HG03354 (cell line): ENCODE data around the gene TMIGD3.

ENCODE experiments used
- ATAC-seq: cut with Tn5 transposase; IDR thresholded peaks from one replicate; pipeline ENCODE4 v1.9.1; 2021; ENCODE audit warnings: mild to moderate bottlenecking; ENCODE audit not compliant: unreplicated experiment, poor library complexity, severe bottlenecking

TMIGD3 gene

DNA sequence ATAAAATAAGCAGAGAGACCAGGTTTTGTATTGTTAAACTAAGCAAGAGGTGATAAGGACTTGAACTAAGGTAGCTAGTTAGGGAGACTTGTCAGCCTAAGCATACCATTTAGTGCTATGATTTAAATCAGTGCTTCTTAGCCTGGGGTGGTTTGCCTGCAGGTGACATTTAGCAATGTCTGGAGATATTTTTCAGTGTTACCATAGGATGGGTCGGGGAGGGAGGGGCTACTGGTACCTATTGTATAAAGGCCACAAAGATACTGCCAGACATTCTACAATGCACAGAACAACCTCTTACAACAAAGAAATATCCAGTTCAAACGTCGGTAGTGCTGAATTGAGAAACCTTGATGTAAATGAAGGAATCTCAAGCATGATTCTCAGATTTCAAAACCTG is 50.9 kb downstream of the TMIGD3 start:
- no peak for ATAC-seq

GRCh38 chr1:111450185-111450584 is 53.2 kb downstream of the TMIGD3 start:
- ATAC-seq, result no peak

- no peak for ATAC-seq
These were observed 53.8 kb downstream of the TMIGD3 start for GRCh38 chr1:111449703-111450017.

DNA sequence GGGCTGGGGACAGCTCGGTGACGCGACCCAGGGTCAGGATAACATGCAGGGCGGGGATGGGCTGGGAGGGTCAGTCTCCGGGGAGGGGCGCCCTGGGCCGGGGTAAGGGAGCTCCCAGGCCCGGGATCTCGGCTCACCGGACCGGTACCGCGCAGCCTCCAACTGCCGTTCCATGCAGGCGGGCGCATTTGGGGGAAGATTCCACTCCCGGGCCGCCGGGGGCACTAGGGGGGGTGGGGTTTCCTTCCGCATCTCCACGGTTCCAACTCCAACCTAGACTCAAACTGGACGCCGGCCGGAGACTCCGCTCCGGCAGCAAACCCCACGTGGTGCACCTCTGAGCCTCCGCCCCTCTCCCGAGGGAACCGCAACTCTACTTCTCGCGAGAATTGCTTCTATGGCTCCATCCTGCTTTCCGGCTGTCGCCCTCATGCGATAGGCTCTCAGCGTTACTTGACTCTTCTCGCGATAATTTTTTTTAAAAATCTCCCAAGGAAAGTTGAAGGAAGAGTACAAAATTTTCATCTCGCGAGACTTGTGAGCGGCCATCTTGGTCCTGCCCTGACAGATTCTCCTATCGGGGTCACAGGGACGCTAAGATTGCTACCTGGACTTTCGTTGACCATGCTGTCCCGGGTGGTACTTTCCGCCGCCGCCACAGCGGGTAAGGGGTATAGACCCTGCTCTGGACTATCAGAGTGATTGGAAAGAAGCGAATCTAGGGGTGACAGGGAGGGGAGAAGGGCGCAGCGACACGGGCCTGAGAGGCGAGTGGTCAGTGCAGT is 54.3 kb downstream of the TMIGD3 start, which contains the start of the genes ATP5PB and WDR77:
Gene ATP5PB, plus strand, starts transcription at position 547 of the 785 bp plus-strand sequence. Its CDS starts 78 bp downstream, at position 625.
Gene WDR77, minus strand, starts transcription at position 339 of the 785 bp plus-strand sequence. Its CDS starts 87 bp downstream, at position 252.
- peak; percentile 95 for ATAC-seq

DNA sequence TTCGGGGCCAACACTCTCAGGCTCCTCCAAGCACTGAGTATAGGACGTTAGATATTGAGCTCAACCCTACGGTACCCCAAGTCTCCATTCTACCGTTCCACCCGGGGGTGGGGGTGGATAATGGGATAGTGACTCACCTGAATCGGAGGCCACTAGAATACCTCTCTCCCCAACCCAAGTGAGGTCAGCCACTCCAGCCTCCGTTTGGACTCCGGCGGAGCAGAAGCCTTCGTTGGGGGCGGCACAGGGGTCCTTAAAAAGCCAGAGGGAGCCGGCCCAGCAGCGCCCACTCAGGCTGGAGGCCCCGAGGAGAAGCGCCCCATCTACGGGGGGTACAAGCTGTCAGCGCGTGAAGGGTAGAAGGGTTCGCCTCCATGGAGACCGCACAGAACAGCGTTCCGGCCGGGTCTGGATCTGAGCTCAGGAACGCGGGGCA is 54.9 kb downstream of the TMIGD3 start:
- no peak for ATAC-seq

DNA sequence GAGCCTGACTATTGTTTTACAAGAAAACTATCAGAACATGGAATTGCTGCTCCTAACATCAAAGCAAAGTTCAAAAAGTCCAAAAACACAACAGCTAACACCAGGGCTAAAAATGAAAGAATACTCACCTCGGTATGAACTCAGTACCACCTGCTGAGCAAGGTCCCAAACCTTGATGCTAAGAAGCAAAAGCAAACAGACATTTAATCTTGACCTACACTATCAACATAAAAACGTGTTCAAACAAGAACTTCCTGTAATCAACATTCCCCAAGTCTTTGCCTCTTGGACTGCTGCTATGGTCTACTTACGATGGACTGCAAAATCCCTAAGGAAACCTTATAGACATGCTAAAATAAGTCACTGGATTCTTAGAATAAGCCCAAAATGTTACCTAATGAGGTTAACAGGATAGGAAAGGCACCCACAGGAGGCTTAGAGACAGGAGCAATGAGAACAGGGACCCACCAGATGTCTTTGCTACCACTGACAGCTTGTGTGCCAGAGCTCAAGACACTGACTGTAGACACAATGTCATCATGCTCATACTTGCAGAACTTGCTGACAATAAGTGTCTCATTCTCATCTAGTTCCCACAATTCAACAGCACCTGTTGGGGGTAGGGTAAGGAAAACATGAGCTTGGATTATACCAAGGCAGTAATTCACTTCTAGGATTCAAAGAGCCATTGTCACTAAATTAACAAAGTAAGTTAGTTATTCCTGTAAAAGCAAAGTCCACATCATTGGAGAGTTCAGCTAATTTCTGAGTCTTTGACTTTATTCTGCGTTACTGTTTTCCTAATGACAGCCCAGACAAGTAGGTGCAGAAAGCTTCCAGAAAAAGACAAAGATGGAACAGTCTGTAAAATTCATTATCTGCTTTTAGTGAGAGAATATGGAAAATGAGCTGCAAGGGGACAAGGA is 56.2 kb downstream of the TMIGD3 start:
- no peak for ATAC-seq

DNA sequence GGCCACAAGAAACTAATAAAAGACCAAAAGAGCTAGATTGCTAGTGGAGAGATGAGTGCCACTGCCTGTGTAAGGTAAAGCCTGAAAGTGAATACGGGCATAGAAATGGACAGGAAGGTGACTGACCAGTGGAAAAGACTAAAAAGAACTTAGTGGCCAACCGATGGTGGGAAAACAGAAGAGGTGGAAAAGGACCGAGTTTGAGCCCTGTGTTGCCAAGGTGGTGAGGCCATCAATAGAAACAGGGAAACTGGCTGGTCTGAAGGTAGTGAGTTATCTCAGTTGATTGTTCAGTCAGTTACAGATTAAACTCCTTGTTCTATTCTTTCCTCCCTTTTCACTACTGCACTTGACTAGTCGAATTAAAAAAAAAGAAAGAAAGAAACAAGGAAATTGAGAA is 56.9 kb downstream of the TMIGD3 start:
- no peak for ATAC-seq

DNA sequence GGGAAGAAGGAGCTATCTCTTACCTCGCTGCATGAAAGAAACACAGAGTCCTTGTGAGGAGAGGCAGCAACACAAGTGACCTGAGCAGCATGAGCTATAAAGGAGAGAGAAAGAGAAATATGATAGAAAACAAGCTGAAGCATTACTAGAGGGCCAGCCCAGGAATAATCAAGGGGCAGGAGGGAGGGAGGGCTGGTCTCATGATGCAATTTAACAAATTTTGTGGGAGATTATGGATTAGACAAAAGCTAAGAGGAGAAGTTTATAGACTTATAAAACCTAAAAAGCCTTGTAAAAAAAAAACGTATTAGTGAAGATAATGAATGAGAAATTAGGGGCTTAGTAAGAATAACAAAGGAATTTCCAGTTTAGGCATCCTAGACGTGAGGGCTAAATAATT is 59.4 kb downstream of the TMIGD3 start:
- ATAC-seq, result no peak

GRCh38 chr1:111442457-111442856 is 61.0 kb downstream of the TMIGD3 start:
- ATAC-seq, result no peak

DNA sequence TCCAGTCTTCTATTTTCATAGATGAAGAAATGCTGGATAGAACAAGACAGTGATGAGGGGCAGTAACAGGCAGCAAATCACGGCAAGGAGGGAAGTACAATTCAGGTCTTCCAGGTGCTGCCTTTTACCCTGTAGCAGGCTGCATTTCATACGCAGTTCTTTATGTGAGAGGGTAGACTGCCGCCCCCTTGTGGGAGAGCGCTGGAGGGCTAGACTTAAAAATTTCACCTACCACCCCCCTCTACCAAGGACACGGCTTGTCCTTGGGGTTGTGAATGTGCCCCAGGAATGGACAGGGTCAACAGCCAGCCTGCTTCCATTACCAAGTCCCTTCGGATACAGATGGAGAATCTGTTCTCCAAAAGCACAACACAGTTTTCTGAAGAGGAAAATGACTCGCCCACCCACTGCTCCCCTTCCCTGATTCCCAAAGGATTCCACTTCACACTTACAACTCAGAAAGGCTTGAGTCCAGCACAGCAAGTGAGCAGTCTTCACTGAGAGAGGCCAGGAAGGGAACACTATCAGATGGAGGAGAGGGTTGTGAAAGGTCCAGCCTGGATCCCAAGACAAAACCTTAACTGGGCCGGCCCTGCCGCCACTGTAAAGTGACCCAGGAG is 61.8 kb downstream of the TMIGD3 start:
- no peak for ATAC-seq

DNA sequence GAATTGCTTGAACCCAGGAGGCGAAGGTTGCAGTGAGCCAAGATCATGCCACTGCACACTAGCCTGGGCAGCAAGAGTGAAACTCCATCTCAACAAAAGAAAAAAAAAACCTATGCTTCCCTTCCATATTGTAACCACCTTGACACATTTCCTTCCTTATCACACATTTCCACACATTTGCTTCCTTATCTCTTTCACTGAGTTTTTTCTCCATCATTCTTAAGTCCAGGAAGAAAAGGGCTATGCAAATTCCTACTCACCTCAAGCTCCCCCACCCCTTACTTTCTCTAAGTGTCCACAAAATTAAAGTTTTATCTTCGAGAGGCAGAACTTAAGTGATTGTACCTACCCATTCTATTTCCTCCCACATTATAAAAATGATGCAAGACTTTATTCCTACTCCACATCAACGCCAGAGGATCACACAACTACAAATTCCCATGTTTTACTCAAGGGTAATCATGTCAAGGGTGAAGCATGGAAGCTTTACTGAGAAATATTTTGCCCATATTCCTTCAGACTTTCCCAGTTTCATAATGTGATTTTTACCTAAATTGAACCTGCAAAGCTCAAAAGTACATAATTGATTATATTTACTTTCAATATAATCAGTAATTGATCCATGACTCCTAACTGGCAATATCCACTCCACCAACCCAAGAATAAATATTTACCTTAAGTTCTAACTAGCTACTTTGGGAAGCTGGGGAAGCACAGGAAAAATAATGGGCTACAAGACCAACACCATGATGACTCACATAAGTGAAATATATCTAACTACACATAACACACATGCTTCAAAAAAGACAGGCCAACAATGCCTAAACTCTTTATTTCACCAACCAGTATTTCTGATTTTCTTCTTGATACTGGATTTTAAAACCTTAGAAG is 63.7 kb downstream of the TMIGD3 start:
- no peak for ATAC-seq

- ATAC-seq, result no peak
These were observed 66.7 kb downstream of the TMIGD3 start for GRCh38 chr1:111436726-111437125.
